OCI-LY3 (cell line): ENCODE data around the gene CAST.

Experiments used
- H2AFZ ChIP-seq: fragments of 200-600, 300-600 bp; shearing (Covaris generic); 2 replicates; pipeline ENCODE4 v1.6.0; 2014; ENCODE audit warnings: antibody characterized with exemption, low read depth, low read length
- H3K27ac ChIP-seq: fragments of 200-600, 300-600 bp; sonication (generic); 2 replicates; pipeline ENCODE4 v1.5.1; 2014; ENCODE audit warnings: mild to moderate bottlenecking, low read length, moderate library complexity, mixed read lengths
- H3K27me3 ChIP-seq: fragments of 200-600, 300-600 bp; sonication (generic); 2 replicates; pipeline ENCODE4 v1.6.1; 2014; ENCODE audit warnings: low read depth, low read length, mixed read lengths
- H3K36me3 ChIP-seq: fragments of 200-600, 300-600 bp; sonication (generic); replicated peaks from 2 replicates; pipeline ENCODE3; 2014; ENCODE audit warnings: low read depth, low read length, mixed read lengths
- H3K4me1 ChIP-seq: fragments of 300-600, 200-600 bp; sonication (generic); 2 replicates; pipeline ENCODE4 v1.6.1; 2014; ENCODE audit warnings: low read length, mixed read lengths
- H3K4me2 ChIP-seq: fragments of 200-600, 300-600 bp; sonication (generic); 2 replicates; pipeline ENCODE4 v1.6.1; 2014; ENCODE audit warnings: low read length, mixed read lengths
- H3K4me3 ChIP-seq: fragments of 300-600, 200-600 bp; sonication (generic); 2 replicates; pipeline ENCODE4 v1.5.1; 2014; ENCODE audit warnings: antibody characterized with exemption, mild to moderate bottlenecking, low read length, moderate library complexity
- H3K79me2 ChIP-seq: fragments of 300-600, 200-600 bp; shearing (Covaris generic); 2 replicates; pipeline ENCODE4 v1.6.1; 2014; ENCODE audit warnings: mild to moderate bottlenecking, low read length, mixed read lengths
- H3K9ac ChIP-seq: fragments of 300-600, 200-600 bp; shearing (Covaris generic); 2 replicates; pipeline ENCODE4 v1.6.0; 2014; ENCODE audit warnings: mild to moderate bottlenecking, low read length, moderate library complexity
- H3K9me3 ChIP-seq: fragments of 200-600, 300-600 bp; shearing (Covaris generic); 2 replicates; pipeline ENCODE4 v1.6.1; 2014; ENCODE audit warnings: low read length, mixed read lengths; ENCODE audit not compliant: insufficient read depth
- H4K20me1 ChIP-seq: fragments of 200-600, 300-600 bp; sonication (generic); 2 replicates; pipeline ENCODE4 v1.6.1; 2016; ENCODE audit warnings: low read length, mixed read lengths; ENCODE audit not compliant: insufficient read depth
- CTCF ChIP-seq: fragments of 200-600, 300-600 bp; sonication (generic); IDR thresholded peaks from 2 replicates; pipeline ENCODE4 v1.5.1; 2014; ENCODE audit warnings: antibody characterized with exemption, low read length, low read depth
- EZH2phosphoT487 ChIP-seq: fragments of 200-600 bp; shearing (Covaris generic); IDR thresholded peaks from 2 replicates; pipeline ENCODE4 v1.6.1; 2018; ENCODE audit warnings: antibody characterized with exemption, mixed run types, low read depth

CAST gene

GRCh38 chr5:96726802-96727201 is 64.6 kb downstream of the CAST start:
- H3K79me2 ChIP-seq = no peaks in the 10 kb centered on the region
- no peaks in the 10 kb centered on the region for H3K9me3 ChIP-seq
- no peak overlapping the region for H3K27ac ChIP-seq
- H3K4me1 ChIP-seq = no peaks in the 10 kb centered on the region
- no peak overlapping the region for H3K9ac ChIP-seq
- no peaks in the 10 kb centered on the region for H3K27me3 ChIP-seq
- H3K36me3 ChIP-seq = no peaks in the 10 kb centered on the region
- H2AFZ ChIP-seq = no peak overlapping the region
- H3K4me2 ChIP-seq = no peak overlapping the region
- no peak for TF ChIP-seq EZH2phosphoT487
- TF ChIP-seq CTCF = no peak
- H3K4me3 ChIP-seq = no peak overlapping the region
- H4K20me1 ChIP-seq = no peaks in the 10 kb centered on the region

DNA sequence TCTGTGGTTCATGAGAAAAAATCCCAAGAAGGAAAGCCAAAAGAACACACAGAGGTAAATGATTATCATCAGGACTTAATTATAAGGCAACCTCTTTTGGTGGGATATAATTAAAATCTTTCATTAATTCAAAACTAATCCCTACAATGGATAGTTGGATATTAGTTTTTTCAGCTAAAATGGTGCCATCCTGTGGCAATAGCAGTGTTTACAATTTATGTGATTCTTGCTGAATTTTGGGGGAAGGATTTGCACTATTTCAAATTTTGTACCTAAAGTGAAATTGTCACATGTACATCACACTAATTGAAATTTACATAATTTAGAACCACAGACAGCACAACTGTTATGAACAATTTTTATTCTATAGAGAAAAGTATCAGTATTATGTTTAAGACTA is 67.0 kb downstream of the CAST start:
- Histone ChIP-seq H3K9me3 (no peaks in the 10 kb centered on the region), H2AFZ (no peak overlapping the region), H3K79me2 (no peaks in the 10 kb centered on the region), H3K4me3 (no peak overlapping the region), H3K4me1 (no peaks in the 10 kb centered on the region), H3K9ac (no peak overlapping the region), H4K20me1 (no peaks in the 10 kb centered on the region), H3K27me3 (no peaks in the 10 kb centered on the region), H3K27ac (no peak overlapping the region), H3K36me3 (no peaks in the 10 kb centered on the region), H3K4me2 (no peak overlapping the region)
- TF ChIP-seq EZH2phosphoT487 = no peak
- peak; percentile 43 for TF ChIP-seq CTCF

DNA sequence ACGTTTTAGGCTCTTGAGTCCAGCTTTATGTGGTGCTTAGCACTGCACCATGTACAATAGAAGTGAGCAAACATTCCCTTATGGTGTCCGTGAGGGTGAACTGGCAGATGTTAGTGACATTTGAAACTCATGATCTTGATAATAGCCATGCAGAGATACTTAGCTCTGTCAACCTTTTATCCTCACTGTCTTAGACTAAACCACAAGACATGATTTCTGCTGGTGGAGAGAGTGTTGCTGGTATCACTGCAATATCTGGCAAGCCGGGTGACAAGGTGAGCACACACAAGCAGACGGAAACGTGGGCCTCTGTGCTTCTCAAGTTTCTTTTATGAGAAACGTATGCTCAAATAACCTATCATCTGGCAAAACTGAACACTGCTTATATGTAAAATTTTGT is 68.4 kb downstream of the CAST start:
- no peaks in the 10 kb centered on the region for H3K9me3 ChIP-seq
- no peaks in the 10 kb centered on the region for H3K36me3 ChIP-seq
- no peaks in the 10 kb centered on the region for H4K20me1 ChIP-seq
- H3K27ac ChIP-seq = no peak overlapping the region
- TF ChIP-seq CTCF (no peak), EZH2phosphoT487 (no peak)
- H3K79me2 ChIP-seq = no peaks in the 10 kb centered on the region
- no peaks in the 10 kb centered on the region for H3K27me3 ChIP-seq
- H3K4me2 ChIP-seq = no peak overlapping the region
- H3K4me3 ChIP-seq = no peak overlapping the region
- H2AFZ ChIP-seq = no peak overlapping the region
- no peak overlapping the region for H3K9ac ChIP-seq
- H3K4me1 ChIP-seq = no peaks in the 10 kb centered on the region

- Histone ChIP-seq H4K20me1 (no peaks in the 10 kb centered on the region), H2AFZ (no peak overlapping the region), H3K9me3 (no peaks in the 10 kb centered on the region), H3K9ac (no peak overlapping the region), H3K4me1 (no peaks in the 10 kb centered on the region), H3K4me3 (no peak overlapping the region), H3K27ac (no peak overlapping the region), H3K4me2 (no peak overlapping the region), H3K79me2 (no peaks in the 10 kb centered on the region), H3K36me3 (no peaks in the 10 kb centered on the region), H3K27me3 (no peaks in the 10 kb centered on the region)
- TF ChIP-seq CTCF = no peak
- no peak for TF ChIP-seq EZH2phosphoT487
Measured at GRCh38 chr5:96733771-96734500, 71.8 kb downstream of the CAST start.
